Esophagus squamous epithelium (tissue), 5 donors: ENCODE results near the gene DDX24. TPM values are rescaled to one million over a fixed set of nuclear protein-coding genes. Genes with fewer than 3 reads are reported as not detected.

Source experiments
- DNase-seq: peaks from one replicate; lab custom pipeline; 2025; lab: John Stamatoyannopoulos, UW
- H3K27ac ChIP-seq, 4 donors: fragments of 200-600 bp; sonication (generic); one replicate each; pipeline ENCODE4 v1.5.1; 2016 to 2019; ENCODE audit warnings: mild to moderate bottlenecking in 1 of 4
- H3K27me3 ChIP-seq, 4 donors: fragments of 200-600 bp; sonication (generic); 1 replicate in 3 of 4; 2 replicates in 1 of 4; pipeline versions ENCODE4 v1.5.1 to v1.6.0; 2017 to 2021; ENCODE audit warnings: antibody characterized with exemption in 1 of 4
- H3K36me3 ChIP-seq, 3 donors: fragments of 200-600 bp; sonication (generic); one replicate each; pipeline ENCODE4 v1.5.1; 2016 to 2019
- H3K4me1 ChIP-seq, 3 donors: fragments of 200-600 bp; sonication (generic); one replicate each; pipeline ENCODE4 v1.5.1; 2017 to 2019
- H3K4me3 ChIP-seq, 4 donors: fragments of 200-600 bp; sonication (generic); 1 replicate in 3 of 4; 2 replicates in 1 of 4; pipeline ENCODE4 v1.5.1; 2016 to 2019; ENCODE audit warnings: mild to moderate bottlenecking in 2 of 4, moderate library complexity in 1 of 4
- H3K9me3 ChIP-seq, 3 donors: fragments of 200-600 bp; sonication (generic); one replicate each; pipeline ENCODE4 v1.5.1; 2016 to 2019
- POLR2A ChIP-seq, 4 donors: fragments of 450-650 bp; IDR thresholded peaks; one replicate each; pipeline ENCODE4 v1.6.1; 2017; ENCODE audit warnings: antibody characterized with exemption in 4 of 4, mild to moderate bottlenecking in 4 of 4, moderate library complexity in 3 of 4
- WGBS, 2 donors: methylation state at CpG; one replicate each; pipeline ENCODE4 v1.1.5; 2018; 5-methylcytosine and 5-hydroxymethylcytosine counted together
- intact Hi-C: fragments of 100-400 bp; cut with DNase I; formaldehyde crosslinking; loops from one replicate; pipeline ENCODE4 v1.15.0; 2022
- total RNA-seq, 4 donors: library from RNA; depleted of rRNA; stranded (reverse); fragments of >200 nt; gene quantifications; one replicate each; pipeline ENCODE4 v1.1.0, GENCODE V29; 2016
- TF ChIP-seq, protein P1 (sequence below), 6 experiments: fragments of 450-650 bp in 4 of 6; fragments of 200-600 bp in 2 of 6; sonication (generic) in 2 of 6; IDR thresholded peaks; one replicate each; pipeline ENCODE4 v1.5.1; 2016 to 2019; ENCODE audit warnings: antibody characterized with exemption in 6 of 6, mild to moderate bottlenecking in 4 of 6, moderate library complexity in 4 of 6
- donor health status: DM: yes; HTN: yes; CAD: no.

Gene DDX24
- total RNA-seq, 4 donors from 2014 or later: 63.9 to 114 (median 71.9) TPM

DNA sequence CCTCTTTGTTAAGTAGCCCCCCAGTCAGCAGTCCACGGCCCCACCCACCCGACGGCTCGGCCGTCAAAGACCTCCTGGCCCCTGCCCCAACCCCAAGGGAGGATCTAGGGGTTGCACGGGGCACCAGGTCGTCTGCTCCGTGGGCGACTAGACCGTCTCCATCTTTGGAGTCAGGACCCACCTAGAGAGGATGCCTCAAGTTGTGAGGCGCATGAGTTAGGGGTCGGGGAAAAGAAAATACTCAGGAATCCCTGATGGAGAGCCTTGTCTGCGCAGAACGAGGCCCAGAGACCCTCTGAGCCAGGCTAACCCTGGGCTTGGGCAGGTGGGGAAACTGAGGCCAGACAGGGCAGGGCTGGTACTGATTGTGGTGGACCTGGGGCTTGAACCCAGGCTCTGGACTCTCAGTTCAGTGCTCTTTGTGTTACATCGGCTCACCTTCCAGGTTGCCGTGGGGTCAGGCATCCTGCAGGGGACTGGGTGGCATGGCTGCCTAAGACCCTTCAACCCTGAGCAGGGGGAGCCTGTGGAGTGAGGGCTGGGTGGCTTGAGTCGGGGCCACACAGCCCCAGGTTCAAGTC is 54.0 kb downstream of the DDX24 start:
- H3K27me3 ChIP-seq: no peaks in the 10 kb centered on the region
- peaks cover 7 to 41% (median 18%) of the 10 kb centered on the region in 3 donors for H3K4me1 ChIP-seq
- intact Hi-C loops: no loop called here
- no peak for DNase-seq
- 57% methylated on average over 9 of the region's 17 CpGs; no CpG with 5 or more reads in 1 of the 2 donors for WGBS, 2 donors
- H3K27ac ChIP-seq: peak overlapping the region in 3 of 4 donors; percentile 69 to 75 (median 72)
- TF ChIP-seq, protein P1, sequence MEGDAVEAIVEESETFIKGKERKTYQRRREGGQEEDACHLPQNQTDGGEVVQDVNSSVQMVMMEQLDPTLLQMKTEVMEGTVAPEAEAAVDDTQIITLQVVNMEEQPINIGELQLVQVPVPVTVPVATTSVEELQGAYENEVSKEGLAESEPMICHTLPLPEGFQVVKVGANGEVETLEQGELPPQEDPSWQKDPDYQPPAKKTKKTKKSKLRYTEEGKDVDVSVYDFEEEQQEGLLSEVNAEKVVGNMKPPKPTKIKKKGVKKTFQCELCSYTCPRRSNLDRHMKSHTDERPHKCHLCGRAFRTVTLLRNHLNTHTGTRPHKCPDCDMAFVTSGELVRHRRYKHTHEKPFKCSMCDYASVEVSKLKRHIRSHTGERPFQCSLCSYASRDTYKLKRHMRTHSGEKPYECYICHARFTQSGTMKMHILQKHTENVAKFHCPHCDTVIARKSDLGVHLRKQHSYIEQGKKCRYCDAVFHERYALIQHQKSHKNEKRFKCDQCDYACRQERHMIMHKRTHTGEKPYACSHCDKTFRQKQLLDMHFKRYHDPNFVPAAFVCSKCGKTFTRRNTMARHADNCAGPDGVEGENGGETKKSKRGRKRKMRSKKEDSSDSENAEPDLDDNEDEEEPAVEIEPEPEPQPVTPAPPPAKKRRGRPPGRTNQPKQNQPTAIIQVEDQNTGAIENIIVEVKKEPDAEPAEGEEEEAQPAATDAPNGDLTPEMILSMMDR (IDR thresholded peaks at IDR 0.05): no peak
- TF ChIP-seq POLR2A (IDR thresholded peaks at IDR 0.05): no peak
- peak overlapping the region; percentile 52 to 95 (median 71) for H3K4me3 ChIP-seq
- H3K9me3 ChIP-seq: no peaks in the 10 kb centered on the region
- H3K36me3 ChIP-seq: no peaks in the 10 kb centered on the region

DNA sequence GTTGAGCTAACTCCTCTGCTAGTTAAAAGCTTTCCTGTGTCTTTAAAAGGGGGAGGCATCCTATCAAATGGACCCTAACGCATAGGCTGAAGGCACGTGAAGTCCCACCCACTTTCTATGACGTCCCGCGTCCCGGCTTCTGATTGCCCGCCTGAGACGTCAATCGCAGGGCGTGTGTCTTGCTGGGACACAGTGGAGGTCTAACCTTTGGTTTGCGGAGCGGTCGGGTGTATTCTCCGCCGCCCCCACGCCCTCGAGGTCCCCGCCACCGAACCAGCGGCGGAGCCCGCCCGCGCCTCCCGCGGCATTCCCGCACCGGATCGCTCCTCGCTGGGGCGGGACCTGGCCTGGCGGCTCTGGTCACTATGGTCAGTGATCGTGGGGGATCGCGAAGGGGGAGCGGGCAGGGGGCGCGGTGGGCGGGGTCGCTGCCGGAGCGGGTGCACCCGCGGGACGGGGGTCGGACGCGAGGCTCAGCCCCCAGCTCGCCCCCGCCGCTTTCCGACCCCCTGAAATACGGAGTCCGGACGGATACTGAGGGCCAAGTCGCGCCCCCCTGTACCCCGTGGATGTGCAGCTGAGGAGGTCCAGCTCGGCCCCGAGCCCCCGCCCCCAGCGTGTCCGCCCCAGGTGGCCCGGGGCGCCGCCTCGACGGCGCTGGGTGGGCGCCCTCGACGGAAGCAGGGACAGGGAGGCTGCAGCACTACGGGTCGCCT is 54.7 kb downstream of the DDX24 start, which contains the start of gene OTUB2:
OTUB2 (plus strand) TSS at position 168 of the 716 bp plus-strand sequence; CDS start at position 366, 198 bp downstream.
- intact Hi-C loops: no loop called here
- peak; percentile 79 for DNase-seq
- Histone ChIP-seq H3K9me3 (no peaks in the 10 kb centered on the region), H3K27ac (peak within 1 kb of the TSS; percentile 63 to 75 (median 70)), H3K27me3 (no peaks in the 10 kb centered on the region), H3K4me1 (peaks cover 7 to 41% (median 18%) of the 10 kb centered on the region in 3 donors), H3K4me3 (peak within 1 kb of the TSS; percentile 52 to 95 (median 71)), H3K36me3 (no peaks in the 10 kb centered on the region)
- 0% methylated on average over 14 of the region's 74 CpGs; no CpG with 5 or more reads in 1 of the 2 donors for WGBS, 2 donors
- TF ChIP-seq POLR2A (IDR thresholded peaks at IDR 0.05): no peak
- TF ChIP-seq, protein P1 (IDR thresholded peaks at IDR 0.05): no peak

DNA sequence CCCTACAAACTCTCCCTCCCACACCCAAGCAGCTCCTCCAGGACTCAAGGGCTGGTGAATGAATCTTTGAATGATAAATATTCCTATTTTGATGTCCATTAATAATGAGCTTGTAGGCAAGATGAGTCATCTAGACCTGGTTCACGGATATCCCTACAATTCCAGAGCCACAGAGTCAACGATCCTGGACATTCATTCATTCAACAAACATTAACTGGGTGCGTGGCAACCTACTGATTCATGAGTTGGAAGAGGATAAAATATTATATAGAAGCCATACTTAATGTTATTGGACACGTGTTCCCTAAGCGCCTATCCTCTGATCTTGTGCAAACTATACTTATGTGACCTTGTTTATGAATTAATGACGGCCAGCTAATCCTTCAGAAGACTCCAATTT is 55.3 kb downstream of the DDX24 start:
- peak overlapping the region in 3 of 4 donors; percentile 52 to 95 (median 76) for H3K4me3 ChIP-seq

DNA sequence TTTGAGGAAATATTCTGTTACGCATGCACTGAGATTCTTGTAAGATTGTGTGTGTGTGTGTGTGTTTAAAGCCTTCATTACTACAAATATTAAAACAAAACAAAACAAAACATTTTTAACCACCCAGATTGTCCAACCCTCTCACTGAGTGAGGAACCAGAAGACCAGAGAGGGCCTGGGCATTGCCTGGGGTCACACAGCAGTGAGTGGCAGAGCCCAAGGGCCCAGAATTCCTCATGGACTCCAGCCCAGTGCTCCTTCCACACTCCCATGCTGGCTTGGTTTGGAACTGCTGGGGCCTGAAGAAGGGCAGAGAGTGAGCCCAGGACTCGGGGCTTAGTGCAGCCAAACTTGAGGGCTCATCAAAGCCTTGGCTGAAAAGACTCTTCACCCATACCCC is 56.5 kb downstream of the DDX24 start:
- Histone ChIP-seq H3K36me3 (no peaks in the 10 kb centered on the region), H3K27me3 (no peaks in the 10 kb centered on the region), H3K4me1 (peaks cover 7 to 41% (median 18%) of the 10 kb centered on the region in 3 donors), H3K9me3 (no peaks in the 10 kb centered on the region), H3K4me3 (no peak overlapping the region), H3K27ac (no peak overlapping the region)
- DNase-seq: no peak
- TF ChIP-seq POLR2A (IDR thresholded peaks at IDR 0.05): no peak
- TF ChIP-seq, protein P1 (IDR thresholded peaks at IDR 0.05): no peak
- intact Hi-C loops: no loop called here
- 80 to 94% methylated on average over 2 of the region's 2 CpGs for WGBS, 2 donors

More for the DNA sequence above, 55.3 kb downstream of the DDX24 start:
- Histone ChIP-seq H3K27me3 (no peaks in the 10 kb centered on the region), H3K9me3 (no peaks in the 10 kb centered on the region), H3K4me1 (peaks cover 7 to 41% (median 18%) of the 10 kb centered on the region in 3 donors), H3K27ac (peak overlapping the region in 1 of 4 donors; percentile 69), H3K36me3 (no peaks in the 10 kb centered on the region)
- TF ChIP-seq POLR2A (IDR thresholded peaks at IDR 0.05): no peak
- TF ChIP-seq, protein P1 (IDR thresholded peaks at IDR 0.05): no peak
- intact Hi-C loops: no loop called here
- no peak for DNase-seq
- WGBS, 2 donors: 30 to 34% methylated on average over 6 of the region's 6 CpGs
